ENCODE measurements around the gene ARHGEF18.

- TF ChIP-seq CTCF (IDR thresholded peaks at IDR 0.05; ENCODE audit: poor library complexity, severe bottlenecking) (no peak), POLR2AphosphoS5 (IDR thresholded peaks at IDR 0.05) (no peak)
- TF ChIP-seq, protein P1, sequence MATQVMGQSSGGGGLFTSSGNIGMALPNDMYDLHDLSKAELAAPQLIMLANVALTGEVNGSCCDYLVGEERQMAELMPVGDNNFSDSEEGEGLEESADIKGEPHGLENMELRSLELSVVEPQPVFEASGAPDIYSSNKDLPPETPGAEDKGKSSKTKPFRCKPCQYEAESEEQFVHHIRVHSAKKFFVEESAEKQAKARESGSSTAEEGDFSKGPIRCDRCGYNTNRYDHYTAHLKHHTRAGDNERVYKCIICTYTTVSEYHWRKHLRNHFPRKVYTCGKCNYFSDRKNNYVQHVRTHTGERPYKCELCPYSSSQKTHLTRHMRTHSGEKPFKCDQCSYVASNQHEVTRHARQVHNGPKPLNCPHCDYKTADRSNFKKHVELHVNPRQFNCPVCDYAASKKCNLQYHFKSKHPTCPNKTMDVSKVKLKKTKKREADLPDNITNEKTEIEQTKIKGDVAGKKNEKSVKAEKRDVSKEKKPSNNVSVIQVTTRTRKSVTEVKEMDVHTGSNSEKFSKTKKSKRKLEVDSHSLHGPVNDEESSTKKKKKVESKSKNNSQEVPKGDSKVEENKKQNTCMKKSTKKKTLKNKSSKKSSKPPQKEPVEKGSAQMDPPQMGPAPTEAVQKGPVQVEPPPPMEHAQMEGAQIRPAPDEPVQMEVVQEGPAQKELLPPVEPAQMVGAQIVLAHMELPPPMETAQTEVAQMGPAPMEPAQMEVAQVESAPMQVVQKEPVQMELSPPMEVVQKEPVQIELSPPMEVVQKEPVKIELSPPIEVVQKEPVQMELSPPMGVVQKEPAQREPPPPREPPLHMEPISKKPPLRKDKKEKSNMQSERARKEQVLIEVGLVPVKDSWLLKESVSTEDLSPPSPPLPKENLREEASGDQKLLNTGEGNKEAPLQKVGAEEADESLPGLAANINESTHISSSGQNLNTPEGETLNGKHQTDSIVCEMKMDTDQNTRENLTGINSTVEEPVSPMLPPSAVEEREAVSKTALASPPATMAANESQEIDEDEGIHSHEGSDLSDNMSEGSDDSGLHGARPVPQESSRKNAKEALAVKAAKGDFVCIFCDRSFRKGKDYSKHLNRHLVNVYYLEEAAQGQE (IDR thresholded peaks at IDR 0.05; ENCODE audit: borderline replicate concordance), result no peak
Observed at GRCh38 chr19:7377196-7377595, 28.5 kb downstream of the ARHGEF18 start.
